Cardiac muscle cell (in vitro differentiated cells and primary cell): ENCODE data around the gene NEIL3. TPM values are rescaled to one million over a fixed set of nuclear protein-coding genes. Genes with fewer than 3 reads are reported as not detected.

Source experiments
- DNase-seq, 2 donors: peaks; one replicate each; pipeline versions ENCODE4 v3.0.0 to v3.0.0-alpha.2; 2010 to 2017; ENCODE audit warnings: low read depth in 1 of 2, low spot score in 1 of 2
- H3K27ac ChIP-seq: fragments of 200-600 bp; sonication (generic); 2 replicates; pipeline ENCODE4 v1.5.1; 2016
- H3K27me3 ChIP-seq: fragments of 200-600 bp; sonication (generic); 2 replicates; pipeline ENCODE4 v1.6.0; 2016; ENCODE audit warnings: control low read depth
- H3K36me3 ChIP-seq: fragments of 200-600 bp; sonication (generic); 2 replicates; pipeline ENCODE4 v1.5.1; 2016; ENCODE audit warnings: control low read depth
- H3K4me1 ChIP-seq: fragments of 200-600 bp; sonication (generic); 2 replicates; pipeline ENCODE4 v1.8.1; 2017; ENCODE audit warnings: low read depth, mild to moderate bottlenecking, mixed run types
- H3K4me3 ChIP-seq: fragments of 200-600 bp; sonication (generic); 2 replicates; pipeline ENCODE4 v1.5.1; 2016; ENCODE audit warnings: mild to moderate bottlenecking
- H3K9me3 ChIP-seq: fragments of 200-600 bp; sonication (generic); 2 replicates; pipeline ENCODE4 v1.5.1; 2017; ENCODE audit warnings: low read depth, mild to moderate bottlenecking, control low read depth
- CTCF ChIP-seq: IDR thresholded peaks from 2 replicates; pipeline ENCODE4 v1.5.1; 2012; ENCODE audit warnings: low read depth, mild to moderate bottlenecking, low read length
- polyA plus RNA-seq: library from polyadenylated mRNA; unstranded; fragments of >200 nt; fragmentation: Nextera tagmentation; extraction: Ambion mirVana; gene quantifications from 2 replicates; pipeline ENCODE4 v1.2.1, GENCODE V29; 2016
- total RNA-seq: library from RNA; depleted of rRNA; stranded (reverse); fragments of >200 nt; gene quantifications from 2 replicates; pipeline ENCODE4 v1.2.3, GENCODE V29; 2016

NEIL3 gene
- 1.9 and 7.4 TPM in 2 replicates for total RNA-seq
- polyA plus RNA-seq, result 2.0 and 11.2 TPM in 2 replicates

GRCh38 chr4:177309522-177310371, at the start of gene NEIL3:
Gene NEIL3, plus strand, starts transcription at chr4:177309874. Its CDS starts 80 bp downstream, at chr4:177309954.
- peak; percentile 94 to 95 for DNase-seq
- no peak for TF ChIP-seq CTCF

DNA sequence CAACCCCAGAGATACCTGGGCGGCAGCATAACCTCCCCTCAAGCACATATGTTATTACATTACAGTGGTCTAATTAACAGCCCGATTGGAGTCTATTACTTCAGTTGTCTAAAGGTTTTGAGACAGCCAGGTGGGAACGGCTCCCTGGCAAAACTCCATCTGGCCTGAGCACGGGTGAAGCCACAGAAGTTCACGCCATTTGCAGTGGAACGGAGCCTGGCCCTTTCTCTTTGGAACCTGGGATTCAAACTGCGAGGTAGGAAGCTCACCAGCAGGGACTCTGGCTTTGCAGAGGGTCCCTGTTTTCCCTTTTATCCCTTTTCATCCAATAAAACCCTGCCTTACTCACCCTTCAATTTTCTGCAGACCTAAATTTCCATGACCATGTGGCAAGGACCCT, 45.9 kb upstream of the NEIL3 start:
- no peaks in the 10 kb centered on the region for H3K36me3 ChIP-seq
- H3K9me3 ChIP-seq, result no peaks in the 10 kb centered on the region
- no peak overlapping the region for H3K27ac ChIP-seq
- DNase-seq, result no peak
- no peak overlapping the region for H3K4me3 ChIP-seq
- H3K27me3 ChIP-seq, result no peaks in the 10 kb centered on the region
- no peak for TF ChIP-seq CTCF
- H3K4me1 ChIP-seq, result no peaks in the 10 kb centered on the region

More at GRCh38 chr4:177309522-177310371, at the start of gene NEIL3:
- Histone ChIP-seq H3K4me1 (peaks cover 4% of the 10 kb centered on the region), H3K9me3 (no peaks in the 10 kb centered on the region), H3K27me3 (no peaks in the 10 kb centered on the region), H3K4me3 (peak within 1 kb of the TSS; percentile 69), H3K27ac (no peak within 1 kb of the TSS), H3K36me3 (no peaks in the 10 kb centered on the region)

GRCh38 chr4:177264788-177265422, 44.8 kb upstream of the NEIL3 start:
- DNase-seq, result no peak

GRCh38 chr4:177265729-177266128, 43.9 kb upstream of the NEIL3 start:
- no peak for DNase-seq
- no peaks in the 10 kb centered on the region for H3K27me3 ChIP-seq
- no peak overlapping the region for H3K4me3 ChIP-seq
- peaks cover 3% of the 10 kb centered on the region for H3K4me1 ChIP-seq
- H3K9me3 ChIP-seq, result no peaks in the 10 kb centered on the region
- TF ChIP-seq CTCF, result no peak
- H3K27ac ChIP-seq, result no peak overlapping the region
- no peaks in the 10 kb centered on the region for H3K36me3 ChIP-seq

More at GRCh38 chr4:177264788-177265422, 44.8 kb upstream of the NEIL3 start:
- Histone ChIP-seq H3K4me1 (no peaks in the 10 kb centered on the region), H3K27me3 (no peaks in the 10 kb centered on the region), H3K4me3 (no peak overlapping the region), H3K36me3 (no peaks in the 10 kb centered on the region), H3K27ac (no peak overlapping the region), H3K9me3 (no peaks in the 10 kb centered on the region)
- TF ChIP-seq CTCF, result no peak

DNA sequence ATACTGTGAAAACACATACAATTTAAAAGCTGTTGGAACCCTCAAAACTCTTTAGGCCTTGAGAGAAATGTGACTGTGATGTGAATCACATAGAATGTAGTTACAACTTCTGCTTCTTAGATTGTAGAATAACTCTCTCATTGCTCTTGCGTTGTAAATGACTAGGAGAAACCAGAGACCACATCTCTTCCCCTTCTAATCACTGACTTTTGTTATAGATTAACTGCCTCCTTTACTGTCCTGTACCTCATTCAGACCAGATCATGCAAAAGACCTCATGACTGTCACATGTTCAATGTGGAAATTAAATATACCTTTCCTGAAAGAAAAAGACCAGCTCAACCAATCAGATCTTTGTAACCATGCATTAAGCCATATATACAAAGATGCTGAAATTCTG, 43.2 kb upstream of the NEIL3 start:
- no peak for TF ChIP-seq CTCF
- Histone ChIP-seq H3K27me3 (no peaks in the 10 kb centered on the region), H3K9me3 (no peaks in the 10 kb centered on the region), H3K27ac (no peak overlapping the region), H3K4me3 (no peak overlapping the region), H3K4me1 (peaks cover 9% of the 10 kb centered on the region), H3K36me3 (no peaks in the 10 kb centered on the region)
- DNase-seq, result no peak
